Activated T-cell treated with anti-CD3 and anti-CD28 coated beads, Interleukin-2, amount 50 U/mL, for 72 hours (primary cell): ENCODE results near the gene DLG2. TPM values are rescaled to one million over a fixed set of nuclear protein-coding genes. Genes with fewer than 3 reads are reported as not detected.

Experiments
- ATAC-seq, 2 donors: fragments of 150-1000 bp; cut with Tn5 transposase; replicated peaks in 1 of 2; 2 replicates each; pipeline ENCODE4 v1.10.0; 2021; ENCODE audit warnings: moderate library complexity in 2 of 2, mild to moderate bottlenecking in 1 of 2
- DNase-seq, 2 donors: peaks; one replicate each; pipeline ENCODE4 v3.0.0; 2021 to 2022; ENCODE audit warnings: mixed read lengths in 1 of 2
- H3K27ac Mint-ChIP-seq: one replicate; pipeline ENCODE4 v1.8.0; 2022; ENCODE audit warnings: mild to moderate bottlenecking, moderate library complexity, mixed read lengths
- H3K27me3 Mint-ChIP-seq: one replicate; pipeline ENCODE4 v1.8.0; 2022; ENCODE audit warnings: low read depth, mixed read lengths
- H3K36me3 Mint-ChIP-seq, 2 donors: one replicate each; pipeline ENCODE4 v1.8.0; 2022; ENCODE audit warnings: mixed read lengths in 2 of 2, mild to moderate bottlenecking in 1 of 2; ENCODE audit not compliant: insufficient read depth in 2 of 2
- H3K4me1 Mint-ChIP-seq: one replicate; pipeline ENCODE4 v1.8.0; 2022; ENCODE audit warnings: low read depth, mixed read lengths
- H3K4me3 Mint-ChIP-seq, 2 donors: one replicate each; pipeline ENCODE4 v1.8.0; 2022; ENCODE audit warnings: mild to moderate bottlenecking in 2 of 2, mixed read lengths in 2 of 2, moderate library complexity in 2 of 2
- H3K9me3 Mint-ChIP-seq, 2 donors: one replicate each; pipeline ENCODE4 v1.8.0; 2022; ENCODE audit warnings: mixed read lengths in 2 of 2
- total RNA-seq, 2 donors: library from RNA; stranded (reverse); gene quantifications; one replicate each; pipeline ENCODE4 v1.2.3, GENCODE V29; 2022

DLG2 gene
- total RNA-seq, 2 donors from 2014 or later, result 4.1 to 5.3 TPM

DNA sequence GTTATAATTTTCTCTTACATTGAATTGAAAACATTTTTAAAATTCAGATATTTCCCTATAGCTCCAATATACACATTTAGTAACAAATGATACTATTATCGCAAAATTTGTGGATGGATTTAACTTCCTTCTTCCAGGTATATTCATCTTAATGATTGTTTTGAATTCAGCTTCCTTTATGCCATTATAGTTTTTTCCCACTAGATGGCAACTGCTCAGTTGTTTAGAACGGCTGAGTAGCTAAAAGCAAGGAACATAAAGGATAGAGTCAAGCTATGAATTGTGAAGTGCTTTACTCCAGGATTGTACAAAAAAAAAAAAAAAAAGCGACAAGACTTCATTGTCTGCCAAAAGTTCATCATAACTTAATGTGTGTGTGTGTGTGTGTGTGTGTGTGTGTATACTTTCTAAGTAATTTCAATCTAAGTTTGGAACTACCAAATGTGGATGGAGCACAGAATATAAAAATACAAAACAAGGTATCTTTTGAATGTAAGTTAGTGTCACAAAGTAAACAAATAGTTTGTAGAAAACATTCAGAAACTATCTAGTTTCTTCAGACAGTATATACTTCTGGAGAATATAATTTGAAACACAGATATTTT, 846.4 kb downstream of the DLG2 start:
- H3K4me3 Mint-ChIP-seq, result no peak overlapping the region
- no peak overlapping the region for H3K27ac Mint-ChIP-seq
- H3K9me3 Mint-ChIP-seq, result peaks cover 2 to 4% of the 10 kb centered on the region in 2 donors
- no peaks in the 10 kb centered on the region for H3K36me3 Mint-ChIP-seq
- DNase-seq, result no peak
- no peaks in the 10 kb centered on the region for H3K27me3 Mint-ChIP-seq
- no peak for ATAC-seq
- H3K4me1 Mint-ChIP-seq, result no peaks in the 10 kb centered on the region

DNA sequence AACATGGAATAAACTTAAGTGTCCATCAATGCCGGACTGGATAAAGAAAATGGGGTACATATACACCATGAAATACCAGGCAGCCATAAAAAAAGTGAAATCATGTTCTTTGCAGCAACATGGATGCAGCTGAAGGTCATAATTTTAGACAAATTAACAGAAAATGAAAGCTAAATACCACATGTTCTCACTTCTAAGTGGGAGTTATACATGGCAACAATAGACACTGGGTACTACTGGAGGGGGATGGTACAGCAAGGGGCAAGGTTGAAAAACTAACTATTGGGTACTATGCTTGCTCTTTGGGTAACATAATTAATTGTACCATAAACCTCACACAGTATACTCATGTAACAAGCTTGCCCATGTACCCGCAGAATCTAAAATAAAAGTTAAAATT, 851.6 kb downstream of the DLG2 start:
- H3K27me3 Mint-ChIP-seq, result no peaks in the 10 kb centered on the region
- H3K27ac Mint-ChIP-seq, result no peak overlapping the region
- peaks cover 9 to 10% of the 10 kb centered on the region in 2 donors for H3K9me3 Mint-ChIP-seq
- H3K4me1 Mint-ChIP-seq, result no peaks in the 10 kb centered on the region
- H3K4me3 Mint-ChIP-seq, result no peak overlapping the region
- ATAC-seq (no peak), DNase-seq (no peak)
- H3K36me3 Mint-ChIP-seq, result peaks cover 0 to 2% of the 10 kb centered on the region in 2 donors

DNA sequence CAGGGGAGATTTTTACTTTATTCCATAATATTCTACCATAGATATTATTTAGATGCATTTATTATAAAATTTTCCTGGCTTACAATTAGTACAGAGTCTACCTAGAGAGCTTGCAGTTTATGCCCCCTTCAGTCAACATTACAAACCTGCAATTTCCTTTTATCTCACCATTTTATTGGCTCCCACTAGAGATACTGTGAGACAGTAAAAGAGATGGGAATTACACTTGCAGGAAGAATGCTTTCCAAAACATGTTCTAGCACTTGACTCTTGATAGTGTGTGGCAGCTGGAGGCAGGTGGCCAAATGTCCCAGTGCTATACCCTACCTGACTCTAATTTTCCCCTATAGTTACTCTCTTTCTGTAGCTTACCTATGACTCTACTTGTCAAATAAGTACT, 863.2 kb downstream of the DLG2 start:
- Mint-ChIP-seq H3K9me3 (peaks cover 4 to 5% of the 10 kb centered on the region in 2 donors), H3K27ac (no peak overlapping the region), H3K27me3 (no peaks in the 10 kb centered on the region), H3K36me3 (no peaks in the 10 kb centered on the region), H3K4me3 (no peak overlapping the region), H3K4me1 (no peaks in the 10 kb centered on the region)
- DNase-seq, result no peak
- no peak for ATAC-seq

DNA sequence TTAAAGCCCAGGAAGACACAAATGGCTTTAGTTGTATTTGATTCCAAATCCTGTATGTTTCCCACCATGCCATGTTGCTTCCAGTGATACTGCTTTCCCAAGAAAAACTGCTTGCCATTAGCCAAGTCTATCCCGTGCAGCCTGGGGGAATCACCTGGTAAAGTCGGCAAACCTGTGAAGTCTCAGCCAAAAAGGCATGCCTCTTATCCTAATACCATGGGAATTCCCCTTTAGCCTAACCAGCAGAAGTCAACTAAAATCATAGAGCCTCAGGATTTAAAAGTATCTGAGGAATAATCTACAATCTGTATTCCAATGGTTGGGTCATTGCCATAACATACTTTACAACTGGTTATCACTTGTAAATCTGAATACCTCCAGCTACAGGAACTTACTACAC, 869.4 kb downstream of the DLG2 start:
- Mint-ChIP-seq H3K4me3 (no peak overlapping the region), H3K9me3 (peaks cover 12 to 14% of the 10 kb centered on the region in 2 donors), H3K27ac (no peak overlapping the region), H3K36me3 (peaks cover 0 to 6% of the 10 kb centered on the region in 2 donors), H3K4me1 (no peaks in the 10 kb centered on the region), H3K27me3 (no peaks in the 10 kb centered on the region)
- no peak for ATAC-seq
- no peak for DNase-seq

DNA sequence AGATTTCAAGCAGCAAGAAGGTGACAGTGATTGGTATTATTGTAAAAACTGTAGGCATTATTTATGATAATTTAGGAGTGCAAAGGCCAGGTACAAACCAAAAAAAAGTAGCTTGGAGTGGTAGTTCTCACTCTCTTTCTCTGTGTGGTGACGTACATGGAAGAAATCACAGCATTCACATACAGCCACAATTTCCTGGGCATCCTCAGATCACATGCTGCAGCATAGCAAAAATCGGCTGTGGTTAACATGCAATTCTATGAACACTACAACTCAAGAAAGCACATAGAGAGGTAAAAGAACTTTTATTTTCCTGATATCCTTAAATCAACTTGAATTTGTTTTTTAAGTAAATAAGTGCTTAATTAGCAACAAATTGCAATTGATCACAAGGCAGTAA, 875.8 kb downstream of the DLG2 start:
- Mint-ChIP-seq H3K4me3 (no peak overlapping the region), H3K36me3 (peaks cover 0 to 6% of the 10 kb centered on the region in 2 donors), H3K9me3 (peaks cover 12 to 16% of the 10 kb centered on the region in 2 donors), H3K27ac (no peak overlapping the region), H3K27me3 (no peaks in the 10 kb centered on the region), H3K4me1 (no peaks in the 10 kb centered on the region)
- ATAC-seq (no peak), DNase-seq (no peak)

DNA sequence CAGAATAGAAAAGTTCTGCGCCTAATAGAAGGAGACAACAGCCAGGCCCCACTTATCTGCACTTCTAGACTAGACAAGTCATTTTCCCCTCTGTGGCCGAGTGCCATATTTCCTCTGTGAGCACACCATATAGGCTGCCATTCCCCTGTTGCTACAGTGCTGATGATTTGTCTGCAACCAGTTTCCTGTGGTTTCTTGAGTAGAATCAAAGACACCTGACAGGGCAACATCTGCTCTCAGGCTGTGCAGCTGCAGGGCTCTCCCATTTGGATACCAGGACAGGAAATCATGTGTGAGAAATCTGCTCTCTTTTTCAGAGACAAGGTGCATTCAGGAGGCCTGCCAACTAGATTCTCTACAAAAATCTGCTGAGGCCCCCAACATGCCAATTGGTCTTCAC, 879.3 kb downstream of the DLG2 start:
- Mint-ChIP-seq H3K4me3 (no peak overlapping the region), H3K36me3 (peaks cover 0 to 1% of the 10 kb centered on the region in 2 donors), H3K9me3 (peaks cover 6 to 12% of the 10 kb centered on the region in 2 donors), H3K4me1 (no peaks in the 10 kb centered on the region), H3K27me3 (no peaks in the 10 kb centered on the region), H3K27ac (no peak overlapping the region)
- no peak for DNase-seq
- no peak for ATAC-seq

DNA sequence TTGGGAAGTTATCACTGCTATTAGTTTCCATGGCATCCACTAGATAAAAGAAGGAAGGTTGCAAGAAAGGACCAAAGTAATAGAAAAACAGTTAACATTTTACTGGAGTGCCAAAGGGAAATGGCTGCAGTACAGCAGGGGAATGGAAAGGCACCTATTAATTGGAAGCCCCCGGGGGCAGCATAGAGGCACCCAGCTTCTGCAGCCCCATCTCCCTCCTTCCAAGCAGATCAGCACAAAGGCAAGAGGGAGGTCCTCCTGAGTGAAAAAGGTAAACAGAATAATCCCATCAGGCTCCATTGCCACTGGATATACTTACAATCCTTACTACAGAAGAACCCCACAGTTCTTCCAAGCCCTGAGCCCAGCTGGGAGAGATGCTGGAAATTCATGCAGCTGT, 887.1 kb downstream of the DLG2 start:
- Mint-ChIP-seq H3K36me3 (peaks cover 0 to 6% of the 10 kb centered on the region in 2 donors), H3K9me3 (peaks cover 5 to 16% of the 10 kb centered on the region in 2 donors), H3K27me3 (no peaks in the 10 kb centered on the region), H3K27ac (no peak overlapping the region), H3K4me1 (no peaks in the 10 kb centered on the region), H3K4me3 (no peak overlapping the region)
- DNase-seq, result no peak
- ATAC-seq, result no peak

DNA sequence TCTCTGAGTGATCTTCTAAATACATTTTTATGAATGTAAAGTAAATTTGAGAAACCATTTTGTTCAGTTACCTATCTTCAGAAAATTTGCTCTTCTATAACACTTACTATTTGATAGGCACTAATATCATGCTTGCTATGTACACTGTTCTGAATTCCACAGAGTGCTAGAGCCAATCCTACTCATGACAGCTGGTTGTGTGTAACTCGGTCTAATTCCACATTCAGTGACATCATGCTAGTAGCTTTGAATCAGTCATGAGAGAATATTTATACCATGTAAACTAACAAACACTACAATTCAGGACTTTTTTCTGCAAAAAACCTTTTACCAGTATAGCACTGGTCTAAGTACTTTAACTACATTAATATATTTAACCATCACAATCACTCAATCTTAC, 902.9 kb downstream of the DLG2 start:
- Mint-ChIP-seq H3K27me3 (no peaks in the 10 kb centered on the region), H3K9me3 (peaks cover 3 to 20% of the 10 kb centered on the region in 2 donors), H3K27ac (no peak overlapping the region), H3K36me3 (peaks cover 0 to 2% of the 10 kb centered on the region in 2 donors), H3K4me1 (no peaks in the 10 kb centered on the region), H3K4me3 (no peak overlapping the region)
- no peak for ATAC-seq
- DNase-seq, result no peak

DNA sequence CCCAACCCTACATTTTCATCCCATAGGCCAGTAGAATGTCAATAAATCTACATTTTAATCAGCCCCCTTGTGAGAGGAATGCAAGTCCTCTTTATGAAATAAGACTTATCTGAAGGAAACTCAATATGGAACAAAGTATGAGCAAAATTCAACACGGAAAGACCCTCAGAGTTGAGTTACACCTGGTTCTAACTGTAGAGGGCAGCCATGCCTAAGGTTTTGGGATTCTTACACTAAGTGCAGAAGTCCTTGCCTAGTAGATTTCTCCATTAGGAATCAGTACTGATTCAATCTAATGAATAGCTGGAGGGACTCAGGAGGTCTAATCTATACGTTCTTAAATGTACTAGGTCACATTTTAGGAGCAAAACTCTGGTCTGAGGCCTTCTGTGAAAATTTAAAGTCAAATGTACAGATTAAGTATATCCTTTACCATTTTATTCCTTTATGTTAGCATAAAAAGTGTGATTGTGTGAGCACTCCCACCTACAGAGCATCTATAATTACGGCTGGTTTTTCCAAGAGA, 904.5 kb downstream of the DLG2 start:
- no peak overlapping the region for H3K27ac Mint-ChIP-seq
- no peak for ATAC-seq
- DNase-seq, result no peak
- no peaks in the 10 kb centered on the region for H3K4me1 Mint-ChIP-seq
- H3K27me3 Mint-ChIP-seq, result no peaks in the 10 kb centered on the region
- H3K36me3 Mint-ChIP-seq, result no peaks in the 10 kb centered on the region
- no peak overlapping the region for H3K4me3 Mint-ChIP-seq
- H3K9me3 Mint-ChIP-seq, result peaks cover 0 to 13% of the 10 kb centered on the region in 2 donors

DNA sequence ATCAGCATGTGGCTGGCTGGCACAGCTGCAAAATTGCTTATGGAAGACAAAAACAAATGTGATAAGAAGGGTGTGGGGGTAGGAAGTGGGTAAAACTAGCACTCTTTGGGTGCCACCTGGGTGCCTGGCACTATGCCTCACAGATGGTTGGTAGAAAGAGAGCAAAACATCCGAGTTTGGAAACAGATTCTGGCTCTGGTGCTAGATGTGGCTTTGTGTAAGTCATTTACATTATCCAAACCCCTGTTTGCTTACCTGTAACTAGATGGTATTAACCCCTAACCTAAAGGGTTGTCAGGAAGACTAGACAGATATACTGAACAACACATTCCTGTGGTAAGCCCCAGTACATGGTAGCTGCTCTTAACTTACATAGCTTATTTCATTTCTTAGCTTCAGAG, 905.6 kb downstream of the DLG2 start:
- Mint-ChIP-seq H3K9me3 (peaks cover 0 to 7% of the 10 kb centered on the region in 2 donors), H3K4me3 (no peak overlapping the region), H3K27me3 (no peaks in the 10 kb centered on the region), H3K4me1 (no peaks in the 10 kb centered on the region), H3K27ac (no peak overlapping the region), H3K36me3 (no peaks in the 10 kb centered on the region)
- no peak for ATAC-seq
- DNase-seq, result no peak

DNA sequence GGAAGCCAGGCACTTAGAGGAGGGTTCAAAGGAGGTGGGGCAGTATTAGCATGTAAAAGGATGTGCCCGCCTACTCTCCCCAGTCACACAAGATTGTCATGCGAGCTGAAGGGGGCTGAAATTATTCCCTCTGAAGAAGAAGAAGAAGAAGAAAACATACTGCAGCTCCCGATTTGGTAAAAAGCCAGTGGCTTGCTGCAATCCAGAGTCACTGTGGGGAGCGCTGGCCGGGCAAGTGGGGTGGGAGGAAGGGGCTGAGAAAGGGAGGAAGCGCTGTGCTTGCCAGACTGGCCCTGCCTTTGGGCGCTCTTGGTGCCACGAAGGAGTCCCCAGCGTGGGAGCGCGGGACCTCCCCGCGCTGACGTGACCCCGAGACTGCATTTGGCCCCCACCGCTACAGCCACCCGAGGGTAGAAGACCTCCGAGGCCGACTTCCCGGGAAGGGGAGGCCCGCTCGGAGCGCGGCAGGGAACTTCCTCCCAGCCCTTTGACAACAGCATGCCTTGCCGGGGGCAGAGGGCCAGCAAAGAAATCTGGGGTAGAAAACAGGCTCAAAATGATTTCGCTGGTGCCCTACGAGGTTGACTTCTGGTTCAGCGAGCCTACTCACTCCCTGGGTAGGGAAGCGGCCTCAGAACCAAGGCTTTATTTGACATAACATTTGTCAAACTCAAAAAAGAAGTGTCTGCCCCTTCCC, 906.3 kb downstream of the DLG2 start:
- Mint-ChIP-seq H3K4me1 (no peaks in the 10 kb centered on the region), H3K4me3 (peak overlapping the region; percentile 42 to 75), H3K27ac (no peak overlapping the region), H3K27me3 (no peaks in the 10 kb centered on the region), H3K9me3 (peaks cover 0 to 3% of the 10 kb centered on the region in 2 donors), H3K36me3 (no peaks in the 10 kb centered on the region)
- DNase-seq, result peak; percentile 1 to 11
- ATAC-seq, result peak; percentile 50 to 67

DNA sequence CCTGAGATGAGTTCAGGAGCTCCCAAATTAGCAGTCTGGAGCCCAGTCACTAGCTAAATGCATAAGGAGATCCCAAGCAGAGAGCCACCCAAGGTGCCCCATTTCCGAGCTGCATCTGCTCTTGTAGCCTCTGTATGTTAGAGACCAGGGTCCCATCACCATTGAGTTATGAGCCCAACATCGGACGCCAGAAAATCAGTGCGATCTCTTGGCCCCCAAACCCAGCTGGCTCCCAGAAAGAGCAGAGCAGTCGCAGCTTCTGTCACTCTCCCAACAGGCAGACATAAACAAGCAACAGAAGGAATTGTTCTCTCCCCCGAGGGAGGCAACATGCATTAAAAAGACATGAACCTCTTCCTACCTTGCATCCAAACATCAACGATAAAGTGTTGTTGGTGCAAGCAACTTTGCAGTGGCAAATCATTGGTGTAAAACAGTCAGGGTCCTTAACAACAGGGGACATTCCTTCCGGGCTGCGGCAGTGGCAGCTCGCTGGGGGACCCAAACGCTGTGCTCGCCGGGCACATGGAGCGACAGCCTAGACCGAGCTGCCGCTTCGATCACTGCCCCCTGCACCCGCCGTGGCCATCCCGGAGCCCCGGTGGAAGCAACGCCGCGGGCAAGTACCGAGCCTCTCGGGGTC, 907.1 kb downstream of the DLG2 start:
- Mint-ChIP-seq H3K36me3 (no peaks in the 10 kb centered on the region), H3K9me3 (peaks cover 0 to 2% of the 10 kb centered on the region in 2 donors), H3K4me3 (peak overlapping the region; percentile 64 to 75), H3K4me1 (no peaks in the 10 kb centered on the region), H3K27me3 (no peaks in the 10 kb centered on the region), H3K27ac (no peak overlapping the region)
- no peak for DNase-seq
- ATAC-seq, result no peak

DNA sequence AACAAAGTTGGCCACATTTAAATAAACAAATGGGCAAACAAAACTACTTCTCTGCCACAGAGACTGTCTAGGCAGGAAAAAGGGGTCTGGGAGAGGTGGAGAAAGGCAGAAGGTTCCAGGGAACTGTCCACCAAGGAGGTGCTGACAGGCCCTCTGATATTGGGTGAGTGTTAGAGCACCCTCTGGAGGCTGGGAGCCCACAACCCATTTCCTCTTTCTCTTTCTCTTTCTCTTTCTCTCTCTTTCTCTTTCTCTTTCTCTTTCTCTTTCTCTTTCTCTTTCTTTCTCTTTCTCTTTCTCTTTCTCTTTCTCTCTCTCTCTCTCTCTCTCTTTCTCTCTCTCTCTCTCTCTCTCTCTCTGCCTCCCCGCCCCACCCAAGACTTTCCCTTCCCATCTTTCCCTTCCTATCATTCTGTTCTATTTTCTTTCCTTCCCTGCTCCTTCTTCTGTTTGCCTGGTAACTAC, 912.8 kb downstream of the DLG2 start:
- no peaks in the 10 kb centered on the region for H3K36me3 Mint-ChIP-seq
- DNase-seq, result peak; percentile 24 to 42
- no peaks in the 10 kb centered on the region for H3K27me3 Mint-ChIP-seq
- peaks cover 0 to 4% of the 10 kb centered on the region in 2 donors for H3K9me3 Mint-ChIP-seq
- ATAC-seq, result peak; percentile 51 to 53
- H3K4me1 Mint-ChIP-seq, result no peaks in the 10 kb centered on the region
- H3K27ac Mint-ChIP-seq, result peak overlapping the region; percentile 21
- peak overlapping the region; percentile 54 to 73 for H3K4me3 Mint-ChIP-seq
